Calu3 (cell line): ENCODE data around the gene MLC1. TPM values are rescaled to one million over a fixed set of nuclear protein-coding genes. Genes with fewer than 3 reads are reported as not detected.

Experiments used
- BruUV-seq: library from RNA; stranded (reverse); fragments of 400-500 nt; replicated peaks from 2 replicates; lab custom pipeline; 2021; lab: Mats Ljungman, UMichigan
- CTCF ChIA-PET: fragments of 300-600 bp; sonication (Branson Sonifier 250); formaldehyde crosslinking; loops from one replicate; lab custom pipeline; 2022; ENCODE audit warnings: antibody characterized with exemption; lab: Charles Lee
- DNase-seq: peaks from one replicate; pipeline ENCODE4 v3.0.0; 2022
- H3K27ac Mint-ChIP-seq: one replicate; pipeline ENCODE4 v1.8.0; 2022; ENCODE audit warnings: mixed read lengths; ENCODE audit not compliant: unreplicated experiment
- H3K27me3 Mint-ChIP-seq: one replicate; pipeline ENCODE4 v1.8.0; 2022; ENCODE audit warnings: mixed read lengths; ENCODE audit not compliant: unreplicated experiment
- H3K36me3 Mint-ChIP-seq: one replicate; pipeline ENCODE4 v1.8.0; 2022; ENCODE audit warnings: mild to moderate bottlenecking, moderate library complexity, mixed read lengths; ENCODE audit not compliant: insufficient read depth, unreplicated experiment
- H3K4me1 Mint-ChIP-seq: one replicate; pipeline ENCODE4 v1.8.0; 2022; ENCODE audit warnings: mild to moderate bottlenecking, low read depth, mixed read lengths; ENCODE audit not compliant: unreplicated experiment
- H3K4me3 Mint-ChIP-seq: one replicate; pipeline ENCODE4 v1.8.0; 2022; ENCODE audit warnings: mild to moderate bottlenecking, low read depth, moderate library complexity, mixed read lengths; ENCODE audit not compliant: unreplicated experiment
- H3K9me3 Mint-ChIP-seq: one replicate; pipeline ENCODE4 v1.8.0; 2022; ENCODE audit warnings: low read depth, mixed read lengths; ENCODE audit not compliant: unreplicated experiment
- intact Hi-C: fragments of 100-400 bp; cut with micrococcal nuclease; formaldehyde crosslinking; loops from one replicate; pipeline ENCODE4 v1.10.0; 2022; ENCODE audit not compliant: unreplicated experiment
- total RNA-seq: library from RNA; stranded (reverse); gene quantifications from 2 replicates; pipeline ENCODE4 v1.2.3, GENCODE V29; 2022
- TF ChIP-seq, protein P1 (sequence below): fragments of 200-600 bp; IDR thresholded peaks from one replicate; pipeline ENCODE4 v1.8.0; 2022; ENCODE audit warnings: antibody characterized with exemption; ENCODE audit not compliant: unreplicated experiment

Gene MLC1
- total RNA-seq, 1 experiment from 2014 or later, result not detected

DNA sequence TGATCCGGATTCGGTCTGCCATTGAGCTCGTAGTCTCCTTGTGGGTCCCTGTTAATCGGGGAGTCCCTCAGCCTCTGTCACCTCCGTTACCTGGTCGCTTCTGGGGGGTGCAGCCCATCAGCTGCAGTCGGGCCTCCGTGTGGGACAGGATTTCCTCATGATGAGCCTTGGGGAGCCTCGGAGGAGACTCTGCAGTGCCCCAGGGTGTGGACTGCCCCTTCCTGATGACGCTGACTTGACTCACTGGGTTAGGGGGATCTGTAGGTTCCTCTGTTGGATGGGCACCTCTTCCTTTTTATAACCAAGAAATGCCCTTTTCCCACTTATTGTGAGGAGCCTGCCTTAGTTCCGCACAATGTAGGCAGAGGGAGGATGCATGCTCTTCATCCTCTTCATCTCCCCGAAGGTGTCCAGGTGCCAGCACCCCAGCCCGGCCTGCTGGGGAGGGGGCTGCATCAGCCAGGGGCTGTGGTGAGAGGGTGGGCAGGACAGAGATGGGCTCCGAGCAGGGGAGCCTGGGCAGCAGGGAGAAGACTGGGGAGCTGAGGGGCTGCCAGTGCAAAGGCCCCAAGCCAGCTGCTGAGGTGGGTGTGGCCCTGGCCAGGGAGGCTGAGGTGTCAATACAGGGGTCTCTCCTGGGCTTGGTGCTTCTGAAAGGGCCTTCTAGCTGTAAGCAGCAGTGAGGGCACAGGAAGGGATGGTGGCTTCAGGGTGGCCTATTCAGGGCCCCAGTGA lies 13.6 kb downstream of the MLC1 start:
- no TSS peak for BruUV-seq
- no peaks in the 10 kb centered on the region for H3K4me1 Mint-ChIP-seq
- CTCF ChIA-PET, result no interaction called here
- peaks cover 60% of the 10 kb centered on the region for H3K27me3 Mint-ChIP-seq
- no peak for DNase-seq
- TF ChIP-seq, protein P1, sequence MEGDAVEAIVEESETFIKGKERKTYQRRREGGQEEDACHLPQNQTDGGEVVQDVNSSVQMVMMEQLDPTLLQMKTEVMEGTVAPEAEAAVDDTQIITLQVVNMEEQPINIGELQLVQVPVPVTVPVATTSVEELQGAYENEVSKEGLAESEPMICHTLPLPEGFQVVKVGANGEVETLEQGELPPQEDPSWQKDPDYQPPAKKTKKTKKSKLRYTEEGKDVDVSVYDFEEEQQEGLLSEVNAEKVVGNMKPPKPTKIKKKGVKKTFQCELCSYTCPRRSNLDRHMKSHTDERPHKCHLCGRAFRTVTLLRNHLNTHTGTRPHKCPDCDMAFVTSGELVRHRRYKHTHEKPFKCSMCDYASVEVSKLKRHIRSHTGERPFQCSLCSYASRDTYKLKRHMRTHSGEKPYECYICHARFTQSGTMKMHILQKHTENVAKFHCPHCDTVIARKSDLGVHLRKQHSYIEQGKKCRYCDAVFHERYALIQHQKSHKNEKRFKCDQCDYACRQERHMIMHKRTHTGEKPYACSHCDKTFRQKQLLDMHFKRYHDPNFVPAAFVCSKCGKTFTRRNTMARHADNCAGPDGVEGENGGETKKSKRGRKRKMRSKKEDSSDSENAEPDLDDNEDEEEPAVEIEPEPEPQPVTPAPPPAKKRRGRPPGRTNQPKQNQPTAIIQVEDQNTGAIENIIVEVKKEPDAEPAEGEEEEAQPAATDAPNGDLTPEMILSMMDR, result no peak
- intact Hi-C loops, result no loop called here
- H3K4me3 Mint-ChIP-seq, result no peak overlapping the region
- H3K27ac Mint-ChIP-seq, result no peak overlapping the region
- H3K9me3 Mint-ChIP-seq, result no peaks in the 10 kb centered on the region
- no peaks in the 10 kb centered on the region for H3K36me3 Mint-ChIP-seq

GRCh38 chr22:50070366-50070765 lies 14.9 kb downstream of the MLC1 start:
- Mint-ChIP-seq H3K4me3 (no peak overlapping the region), H3K4me1 (no peaks in the 10 kb centered on the region), H3K9me3 (no peaks in the 10 kb centered on the region), H3K27ac (no peak overlapping the region), H3K36me3 (no peaks in the 10 kb centered on the region), H3K27me3 (peaks cover 60% of the 10 kb centered on the region)
- CTCF ChIA-PET, result no interaction called here
- intact Hi-C loops, result no loop called here
- BruUV-seq, result no TSS peak
- TF ChIP-seq, protein P1, result no peak
- no peak for DNase-seq

- TF ChIP-seq, protein P1, result no peak
- H3K4me1 Mint-ChIP-seq, result no peaks in the 10 kb centered on the region
- no peak overlapping the region for H3K27ac Mint-ChIP-seq
- H3K4me3 Mint-ChIP-seq, result no peak overlapping the region
- no peaks in the 10 kb centered on the region for H3K9me3 Mint-ChIP-seq
- no peak for DNase-seq
- CTCF ChIA-PET, result no interaction called here
- H3K36me3 Mint-ChIP-seq, result no peaks in the 10 kb centered on the region
- H3K27me3 Mint-ChIP-seq, result peaks cover 61% of the 10 kb centered on the region
- no TSS peak for BruUV-seq
- intact Hi-C loops, result no loop called here
These were observed 17.1 kb downstream of the MLC1 start for GRCh38 chr22:50068096-50068495.

DNA sequence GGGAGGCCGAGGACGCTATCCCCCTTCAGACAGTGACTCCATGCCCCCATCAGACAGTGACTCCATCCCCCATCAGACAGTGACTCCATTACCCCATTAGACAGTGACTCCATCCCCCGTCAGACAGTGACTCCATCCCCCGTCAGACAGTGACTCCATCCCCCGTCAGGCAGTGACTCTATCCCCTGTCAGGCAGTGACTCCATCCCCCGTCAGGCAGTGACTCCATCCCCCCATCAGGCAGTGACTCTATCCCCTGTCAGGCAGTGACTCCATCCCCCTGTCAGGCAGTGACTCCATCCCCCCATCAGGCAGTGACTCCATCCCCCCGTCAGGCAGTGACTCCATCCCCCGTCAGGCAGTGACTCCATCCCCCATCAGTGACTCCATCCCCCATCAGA lies 18.0 kb downstream of the MLC1 start:
- no TSS peak for BruUV-seq
- intact Hi-C loops, result no loop called here
- Mint-ChIP-seq H3K36me3 (no peaks in the 10 kb centered on the region), H3K9me3 (no peaks in the 10 kb centered on the region), H3K27me3 (peaks cover 70% of the 10 kb centered on the region), H3K4me3 (no peak overlapping the region), H3K4me1 (no peaks in the 10 kb centered on the region), H3K27ac (no peak overlapping the region)
- DNase-seq, result no peak
- TF ChIP-seq, protein P1, result no peak
- CTCF ChIA-PET, result no interaction called here
